CD4-positive, alpha-beta T cell treated with Interleukin-6 at 100 ng/mL for 8 hours (primary cell): ENCODE results near the gene ABHD14A.

Experiments used
- DNase-seq: peaks from one replicate; pipeline ENCODE4 v3.0.0-alpha.2; 2020; ENCODE audit warnings: mixed read lengths, low spot score

The ABHD14A gene

GRCh38 chr3:51997172-51997571 is 22.3 kb downstream of the ABHD14A start:
- DNase-seq: no peak

- no peak for DNase-seq
Observed at GRCh38 chr3:51997935-51998596, 23.2 kb downstream of the ABHD14A start.

GRCh38 chr3:51998774-51999173 is 23.9 kb downstream of the ABHD14A start:
- no peak for DNase-seq

- DNase-seq: no peak
Observed at GRCh38 chr3:51999846-52000245, 25.0 kb downstream of the ABHD14A start.

GRCh38 chr3:52001443-52001974 is 26.6 kb downstream of the ABHD14A start:
- peak; percentile 80 for DNase-seq

GRCh38 chr3:52002748-52003147 is 27.9 kb downstream of the ABHD14A start:
- no peak for DNase-seq

GRCh38 chr3:52004163-52004787 is 29.4 kb downstream of the ABHD14A start:
- no peak for DNase-seq

- DNase-seq: no peak
Observed at GRCh38 chr3:52004906-52005395, 30.1 kb downstream of the ABHD14A start.

- no peak for DNase-seq
Observed at GRCh38 chr3:52005571-52005986, 30.7 kb downstream of the ABHD14A start.

- DNase-seq: no peak
Observed at GRCh38 chr3:52006017-52006819, 31.4 kb downstream of the ABHD14A start.

- no peak for DNase-seq
Observed at GRCh38 chr3:52006820-52007133, 31.9 kb downstream of the ABHD14A start.

GRCh38 chr3:52007291-52007690 is 32.4 kb downstream of the ABHD14A start:
- DNase-seq: no peak

- DNase-seq: no peak
Observed at GRCh38 chr3:52010431-52010830, 35.6 kb downstream of the ABHD14A start.

- DNase-seq: no peak
Observed at GRCh38 chr3:52012699-52013098, 37.8 kb downstream of the ABHD14A start.

- no peak for DNase-seq
Observed at GRCh38 chr3:52013802-52014598, 39.1 kb downstream of the ABHD14A start.

- no peak for DNase-seq
Observed at GRCh38 chr3:52014613-52015012, 39.7 kb downstream of the ABHD14A start.

GRCh38 chr3:52015438-52016228 is 40.8 kb downstream of the ABHD14A start:
- DNase-seq: no peak

GRCh38 chr3:52017586-52017985 is 42.7 kb downstream of the ABHD14A start:
- DNase-seq: no peak

GRCh38 chr3:52018319-52019000 is 43.6 kb downstream of the ABHD14A start:
- no peak for DNase-seq

- no peak for DNase-seq
Observed at GRCh38 chr3:52019352-52020080, 44.7 kb downstream of the ABHD14A start.
